Retinal pigment epithelial cell (primary cell): Measurements from ENCODE around the gene ARMCX2.

Source experiments
- DNase-seq: peaks from one replicate; pipeline ENCODE4 v3.0.0-alpha.2; 2010; ENCODE audit warnings: low read depth
- H3K4me3 ChIP-seq: 2 replicates; pipeline ENCODE4 v1.5.1; 2011; ENCODE audit warnings: mild to moderate bottlenecking, low read length, control low read depth, moderate library complexity
- TF ChIP-seq, protein P1 (sequence below): conservative IDR thresholded peaks from 2 replicates; pipeline ENCODE4 v1.5.1; 2011; ENCODE audit warnings: low read depth, low read length, control low read depth, inconsistent platforms

Gene ARMCX2

DNA sequence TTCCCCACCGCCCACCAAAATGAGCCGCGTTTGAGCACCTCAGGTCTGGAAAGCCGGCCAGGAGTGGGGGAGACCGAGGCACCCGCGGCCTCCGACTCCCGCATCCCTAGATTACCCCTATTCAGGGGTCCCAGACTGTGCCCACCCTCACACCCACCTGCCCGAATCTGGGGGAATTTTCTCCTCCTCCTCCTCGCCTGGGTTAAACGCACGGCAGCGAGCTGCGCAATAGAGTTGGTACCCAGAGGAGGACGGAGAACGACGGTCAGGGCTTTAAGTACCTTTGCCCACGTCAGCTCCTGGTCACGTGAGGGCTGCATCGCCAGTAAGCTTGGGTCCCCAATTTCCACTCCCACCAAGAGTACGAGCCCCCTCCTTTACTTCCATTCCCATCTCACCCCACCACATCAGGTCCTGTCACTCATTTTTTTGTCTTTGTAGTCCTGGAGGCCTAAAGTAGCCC is at the start of gene ARMCX2:
ARMCX2 (minus strand) TSS at position 250 of the 463 bp plus-strand sequence. CDS start 2,262 bp downstream, outside the sequence.
- no peak for DNase-seq
- peak within 1 kb of the TSS; percentile 75 for H3K4me3 ChIP-seq
- TF ChIP-seq, protein P1, sequence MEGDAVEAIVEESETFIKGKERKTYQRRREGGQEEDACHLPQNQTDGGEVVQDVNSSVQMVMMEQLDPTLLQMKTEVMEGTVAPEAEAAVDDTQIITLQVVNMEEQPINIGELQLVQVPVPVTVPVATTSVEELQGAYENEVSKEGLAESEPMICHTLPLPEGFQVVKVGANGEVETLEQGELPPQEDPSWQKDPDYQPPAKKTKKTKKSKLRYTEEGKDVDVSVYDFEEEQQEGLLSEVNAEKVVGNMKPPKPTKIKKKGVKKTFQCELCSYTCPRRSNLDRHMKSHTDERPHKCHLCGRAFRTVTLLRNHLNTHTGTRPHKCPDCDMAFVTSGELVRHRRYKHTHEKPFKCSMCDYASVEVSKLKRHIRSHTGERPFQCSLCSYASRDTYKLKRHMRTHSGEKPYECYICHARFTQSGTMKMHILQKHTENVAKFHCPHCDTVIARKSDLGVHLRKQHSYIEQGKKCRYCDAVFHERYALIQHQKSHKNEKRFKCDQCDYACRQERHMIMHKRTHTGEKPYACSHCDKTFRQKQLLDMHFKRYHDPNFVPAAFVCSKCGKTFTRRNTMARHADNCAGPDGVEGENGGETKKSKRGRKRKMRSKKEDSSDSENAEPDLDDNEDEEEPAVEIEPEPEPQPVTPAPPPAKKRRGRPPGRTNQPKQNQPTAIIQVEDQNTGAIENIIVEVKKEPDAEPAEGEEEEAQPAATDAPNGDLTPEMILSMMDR, result no peak

DNA sequence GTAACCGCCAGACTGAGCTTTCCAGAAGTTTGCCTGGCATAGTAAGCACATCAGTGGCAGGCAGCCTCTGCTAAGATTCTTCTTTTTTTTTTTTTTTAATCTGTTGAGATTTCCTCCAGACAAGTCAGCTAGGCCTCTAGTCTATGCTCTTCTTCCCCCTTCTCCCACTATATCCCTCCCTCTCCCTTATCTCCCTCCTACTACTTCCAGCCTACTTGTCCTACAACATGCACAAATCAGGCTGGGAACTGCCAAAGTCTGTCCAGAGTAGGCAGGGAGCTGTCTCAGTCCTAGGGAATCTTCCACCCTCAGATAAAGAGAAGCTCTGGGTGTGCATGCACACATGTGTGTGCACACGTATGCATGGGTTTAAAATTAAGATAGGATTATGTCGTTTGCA is 49.7 kb upstream of the ARMCX2 start:
- TF ChIP-seq, protein P1, result no peak
- no peak overlapping the region for H3K4me3 ChIP-seq
- no peak for DNase-seq

DNA sequence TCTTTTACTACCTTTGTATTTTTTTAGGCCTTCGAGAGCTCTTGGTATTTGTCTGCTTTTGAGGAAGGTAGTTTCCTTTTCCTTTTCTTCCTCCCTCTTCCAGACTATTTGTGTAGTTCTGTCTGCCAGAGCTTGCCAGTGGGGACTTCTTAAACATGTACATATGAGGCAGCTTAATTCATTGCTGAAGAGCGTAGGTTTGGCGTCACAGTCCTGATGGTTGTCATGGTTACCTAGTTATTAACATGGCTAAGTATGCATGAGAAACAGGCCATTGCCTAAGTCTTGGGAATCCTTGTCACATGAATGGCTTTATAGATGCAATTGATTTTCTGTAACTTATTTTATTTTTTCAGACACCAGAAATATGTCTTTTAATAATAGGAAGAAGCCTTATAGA is 48.5 kb upstream of the ARMCX2 start:
- H3K4me3 ChIP-seq, result no peak overlapping the region
- TF ChIP-seq, protein P1, result no peak
- peak; percentile 87 for DNase-seq

DNA sequence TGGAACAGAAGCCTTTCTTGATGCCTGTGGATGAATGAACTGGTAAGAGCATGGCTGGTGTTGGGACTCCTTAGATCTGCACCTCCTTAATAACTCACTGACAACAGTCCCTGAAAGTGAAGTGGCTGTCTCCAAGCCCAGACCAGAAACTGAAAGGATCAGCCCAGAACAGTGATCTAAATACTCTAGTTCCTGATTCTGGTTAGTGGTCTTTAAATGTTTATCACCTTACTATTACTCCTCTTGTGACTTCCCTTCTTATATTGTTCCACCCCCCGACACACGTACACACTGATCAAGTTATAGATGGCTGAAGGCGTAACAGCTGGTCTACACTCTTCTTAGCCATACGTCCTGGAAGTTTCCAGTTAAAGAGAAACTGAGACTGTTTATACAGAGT is 33.8 kb upstream of the ARMCX2 start:
- TF ChIP-seq, protein P1, result no peak
- DNase-seq, result no peak
- no peak overlapping the region for H3K4me3 ChIP-seq

DNA sequence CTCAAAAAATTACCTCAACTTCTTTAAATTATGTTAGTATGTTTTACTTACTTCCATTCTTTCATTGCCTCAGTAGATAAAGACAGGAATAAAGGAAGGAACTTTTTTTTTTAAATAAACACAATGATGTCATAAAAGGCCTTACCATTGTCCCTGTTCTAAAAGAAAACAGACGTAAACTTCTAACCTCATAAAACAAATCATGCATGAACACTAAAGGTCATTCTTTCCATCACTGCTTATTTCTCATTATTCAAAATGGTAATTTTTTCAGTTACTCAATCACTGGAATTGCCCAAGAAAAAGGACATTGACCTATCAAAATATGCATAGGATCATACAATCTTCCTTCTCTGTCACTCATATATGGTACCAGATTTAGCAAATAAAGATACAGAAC is 32.2 kb upstream of the ARMCX2 start:
- no peak for DNase-seq

DNA sequence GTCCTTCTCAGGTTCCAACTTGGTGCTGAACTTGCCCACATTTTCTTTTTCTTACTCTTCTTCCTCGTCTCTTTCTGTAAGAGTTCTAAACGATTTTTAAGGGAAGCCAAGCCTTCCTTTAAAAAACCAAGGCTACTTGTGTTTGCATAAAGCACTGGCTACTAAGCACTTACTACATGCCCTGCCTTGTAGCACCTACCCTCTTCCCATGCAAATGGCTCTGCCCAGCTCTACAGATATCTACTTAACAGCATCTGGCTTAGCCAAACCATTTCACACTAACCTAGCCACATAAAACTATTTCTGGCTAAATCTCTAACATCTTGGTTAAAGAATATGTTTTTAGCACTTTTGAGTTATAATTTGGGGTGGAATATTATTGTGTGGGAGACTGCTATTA is 26.9 kb upstream of the ARMCX2 start:
- H3K4me3 ChIP-seq, result no peak overlapping the region
- TF ChIP-seq, protein P1, result no peak
- DNase-seq, result no peak

More for the DNA sequence above, 32.2 kb upstream of the ARMCX2 start:
- no peak overlapping the region for H3K4me3 ChIP-seq
- TF ChIP-seq, protein P1, result no peak

DNA sequence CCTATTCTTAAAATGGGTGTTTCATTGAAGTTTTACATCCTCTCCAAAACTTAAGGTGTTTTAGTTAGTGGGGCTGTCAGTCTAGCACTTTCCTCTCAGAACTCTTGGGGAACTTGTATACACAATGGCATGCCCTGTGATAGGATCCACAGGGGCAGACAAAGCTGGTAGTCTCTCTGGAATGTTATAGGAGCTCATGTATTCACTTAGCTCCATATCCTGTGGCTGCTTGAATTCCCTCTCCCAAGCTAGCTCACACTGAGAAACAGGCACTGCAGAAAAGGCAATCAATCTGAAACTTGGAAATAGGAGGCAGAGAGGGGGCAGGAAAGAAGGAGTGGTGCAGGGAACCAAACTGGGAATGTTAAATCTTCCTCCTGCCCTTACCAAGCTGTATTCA is 26.3 kb upstream of the ARMCX2 start:
- H3K4me3 ChIP-seq, result no peak overlapping the region
- no peak for DNase-seq
- TF ChIP-seq, protein P1, result no peak
